GM12865 (cell line): ENCODE results near the gene CCL27.

Source experiments
- DNase-seq: peaks from one replicate; pipeline ENCODE4 v3.0.0; 2010; ENCODE audit warnings: low read depth
- H3K4me3 ChIP-seq: 2 replicates; pipeline ENCODE4 v1.5.1; 2011; ENCODE audit warnings: mild to moderate bottlenecking, low read depth, low read length, control low read depth
- TF ChIP-seq, protein P1 (sequence below): IDR thresholded peaks from 2 replicates; pipeline ENCODE4 v1.5.1; 2011; ENCODE audit warnings: low read length, control low read depth, low read depth, inconsistent platforms; ENCODE audit not compliant: insufficient read depth; ENCODE audit errors: missing control alignments

The CCL27 gene

DNA sequence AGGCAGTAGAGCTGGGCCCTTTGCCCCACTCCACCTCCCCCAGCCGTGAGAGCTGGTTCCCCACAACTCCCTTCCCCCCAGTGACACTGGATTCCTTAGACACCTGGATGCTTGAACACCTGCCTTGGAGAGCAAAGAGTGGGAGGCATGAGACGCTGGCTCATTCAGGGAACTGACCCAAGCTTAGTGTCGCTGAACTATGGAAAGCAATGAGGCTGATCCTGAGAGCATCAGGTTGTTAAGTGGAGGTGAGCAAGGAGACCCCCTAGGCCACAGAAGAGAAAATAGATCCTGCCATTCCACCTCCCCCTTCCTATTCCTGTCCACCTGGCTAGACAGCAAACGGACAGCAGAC is 26.6 kb upstream of the CCL27 start:
- DNase-seq = no peak
- H3K4me3 ChIP-seq = no peak overlapping the region
- TF ChIP-seq, protein P1, sequence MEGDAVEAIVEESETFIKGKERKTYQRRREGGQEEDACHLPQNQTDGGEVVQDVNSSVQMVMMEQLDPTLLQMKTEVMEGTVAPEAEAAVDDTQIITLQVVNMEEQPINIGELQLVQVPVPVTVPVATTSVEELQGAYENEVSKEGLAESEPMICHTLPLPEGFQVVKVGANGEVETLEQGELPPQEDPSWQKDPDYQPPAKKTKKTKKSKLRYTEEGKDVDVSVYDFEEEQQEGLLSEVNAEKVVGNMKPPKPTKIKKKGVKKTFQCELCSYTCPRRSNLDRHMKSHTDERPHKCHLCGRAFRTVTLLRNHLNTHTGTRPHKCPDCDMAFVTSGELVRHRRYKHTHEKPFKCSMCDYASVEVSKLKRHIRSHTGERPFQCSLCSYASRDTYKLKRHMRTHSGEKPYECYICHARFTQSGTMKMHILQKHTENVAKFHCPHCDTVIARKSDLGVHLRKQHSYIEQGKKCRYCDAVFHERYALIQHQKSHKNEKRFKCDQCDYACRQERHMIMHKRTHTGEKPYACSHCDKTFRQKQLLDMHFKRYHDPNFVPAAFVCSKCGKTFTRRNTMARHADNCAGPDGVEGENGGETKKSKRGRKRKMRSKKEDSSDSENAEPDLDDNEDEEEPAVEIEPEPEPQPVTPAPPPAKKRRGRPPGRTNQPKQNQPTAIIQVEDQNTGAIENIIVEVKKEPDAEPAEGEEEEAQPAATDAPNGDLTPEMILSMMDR = no peak

DNA sequence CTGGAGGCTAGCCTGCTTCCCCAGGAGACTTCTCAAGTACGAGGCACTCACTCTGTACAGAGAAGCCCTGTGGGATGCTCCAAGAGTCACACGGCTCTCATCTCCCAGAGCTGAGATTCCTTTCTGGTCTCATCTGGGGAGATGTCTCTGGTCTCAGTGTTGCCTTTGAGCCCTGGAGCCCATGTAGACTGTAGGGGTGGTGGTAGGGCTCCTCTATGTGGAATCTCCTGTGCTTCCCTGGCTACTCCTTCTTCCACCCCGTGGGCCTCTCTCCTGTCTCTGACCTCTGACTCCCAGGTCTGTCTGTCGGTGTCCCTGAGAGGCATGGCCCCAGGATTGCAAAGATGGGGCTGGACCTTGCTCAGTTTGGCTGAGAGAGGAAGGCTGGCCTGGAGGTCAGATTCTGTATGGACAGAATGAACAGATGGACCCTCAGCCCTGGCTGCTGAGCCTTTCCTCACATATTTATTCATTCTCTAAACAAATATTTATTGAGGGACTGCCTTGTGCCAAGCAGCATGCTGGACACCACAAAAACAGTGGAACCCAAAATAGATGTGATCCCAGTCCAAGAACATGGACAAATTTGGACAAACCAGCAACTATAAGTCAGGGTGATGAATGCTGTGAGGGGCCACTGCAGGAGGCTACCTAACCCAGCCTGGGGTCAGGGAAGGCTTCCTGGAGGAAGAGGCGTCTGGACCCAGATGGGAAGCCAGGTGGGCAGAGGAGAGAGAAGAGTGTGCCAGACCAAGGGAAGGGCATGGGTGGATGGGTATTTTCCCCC is 26.1 kb upstream of the CCL27 start:
- no peak overlapping the region for H3K4me3 ChIP-seq
- DNase-seq = no peak
- TF ChIP-seq, protein P1 = no peak

DNA sequence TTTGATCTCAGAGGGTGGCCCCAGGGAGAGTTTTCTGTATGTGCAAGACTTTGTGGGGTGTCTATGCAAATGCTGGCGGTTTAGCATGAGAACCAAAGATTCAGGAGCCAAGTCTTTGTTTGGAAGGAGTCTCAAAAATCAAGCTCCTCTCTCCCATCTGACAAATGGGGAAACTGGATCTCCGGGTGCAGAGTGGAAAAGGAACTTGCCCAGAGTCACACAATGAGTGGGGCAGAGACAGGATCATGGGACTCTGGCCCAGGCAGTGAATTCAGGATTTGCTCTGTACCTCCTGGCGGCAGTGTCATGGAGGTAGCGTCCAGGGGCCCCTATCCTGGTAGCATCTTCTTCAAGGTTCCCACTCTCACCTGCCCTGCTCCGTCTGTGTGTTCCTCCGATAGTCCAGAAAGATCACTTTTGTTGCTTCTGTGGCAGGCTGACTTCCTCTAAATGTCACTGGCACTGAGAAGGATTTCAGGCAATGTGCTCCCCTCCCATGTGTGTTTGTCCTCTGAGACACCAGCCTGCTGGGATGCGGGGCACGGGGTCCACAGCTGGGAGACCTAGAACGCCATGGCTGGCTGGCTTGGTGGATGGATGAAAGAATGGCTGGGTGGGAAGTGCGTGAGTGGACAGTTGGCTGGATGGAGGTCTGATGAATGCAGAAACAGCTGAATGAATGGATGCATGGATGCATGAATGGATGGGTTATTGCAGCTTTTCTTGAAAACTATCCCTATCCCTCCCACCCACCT is 25.0 kb upstream of the CCL27 start:
- H3K4me3 ChIP-seq = no peak overlapping the region
- no peak for DNase-seq
- TF ChIP-seq, protein P1 = no peak

DNA sequence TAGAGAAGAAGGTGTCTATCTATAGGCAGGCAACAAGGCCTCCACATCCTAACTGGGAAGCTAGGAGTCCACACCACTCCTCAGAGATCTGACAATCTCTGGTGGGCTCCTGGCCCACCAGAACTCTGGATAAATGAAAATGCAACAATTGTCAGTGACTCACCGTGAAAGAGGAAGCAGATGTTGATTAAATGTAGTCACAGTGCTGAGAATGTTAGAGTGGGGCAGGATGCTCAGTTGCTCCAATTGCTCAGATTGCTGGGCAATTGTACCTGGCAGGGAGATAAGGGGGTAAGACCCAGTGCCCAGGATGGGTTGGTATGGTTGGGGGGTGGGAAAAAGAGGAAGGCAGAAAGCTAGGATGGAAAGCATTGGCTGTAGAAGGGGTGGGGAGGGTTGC is 24.3 kb upstream of the CCL27 start:
- TF ChIP-seq, protein P1 = no peak
- no peak for DNase-seq
- no peak overlapping the region for H3K4me3 ChIP-seq

DNA sequence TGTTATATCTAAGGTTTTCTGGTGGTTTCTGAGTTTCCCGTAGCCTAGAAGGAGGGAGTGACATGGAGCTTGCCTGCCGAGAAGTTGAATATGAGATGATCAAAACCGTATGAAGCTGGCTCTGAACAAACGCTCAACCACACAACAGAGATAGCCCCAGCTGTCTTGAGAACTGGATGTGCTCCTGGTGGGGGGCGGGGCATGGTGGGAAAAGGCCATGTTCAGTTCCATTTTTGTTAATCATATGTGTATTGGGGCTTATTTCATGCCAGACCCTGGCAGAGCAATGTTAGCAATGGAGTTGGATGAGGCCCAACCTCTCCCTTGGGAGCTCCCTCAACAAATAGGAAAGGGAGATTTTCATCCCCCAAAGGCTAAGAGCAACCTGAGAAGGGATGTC is 23.8 kb upstream of the CCL27 start:
- TF ChIP-seq, protein P1 = no peak
- H3K4me3 ChIP-seq = no peak overlapping the region

DNA sequence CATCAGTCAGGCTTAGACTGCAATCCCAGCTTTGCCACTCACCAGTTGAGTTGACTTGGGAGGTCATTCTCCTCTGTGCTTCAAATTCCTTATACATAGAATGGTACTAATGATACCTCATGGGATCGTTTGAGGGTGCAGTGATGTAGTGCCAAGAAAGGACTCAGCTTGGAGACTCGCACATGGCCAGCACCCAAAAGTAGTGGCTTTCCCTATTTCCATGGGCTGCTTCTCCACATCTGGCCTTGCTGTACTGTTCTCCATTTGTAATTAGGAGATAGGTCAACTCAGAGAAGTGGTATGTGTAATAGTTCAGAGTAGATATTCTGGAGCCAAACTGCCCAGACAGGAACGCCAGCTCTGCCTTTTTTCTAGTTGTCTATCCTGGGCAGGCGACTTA is 23.1 kb upstream of the CCL27 start:
- DNase-seq = no peak
- H3K4me3 ChIP-seq = no peak overlapping the region
- TF ChIP-seq, protein P1 = no peak

More for the DNA sequence above, 23.8 kb upstream of the CCL27 start:
- no peak for DNase-seq
